Transverse colon (tissue), 4 donors: ENCODE data around the gene PADI2.

Experiments
- CTCF ChIP-seq, 5 experiments: fragments of 200-600 bp in 3 of 5; fragments of 450-650 bp in 2 of 5; sonication (generic) in 3 of 5; IDR thresholded peaks; 1 replicate in 2 of 5; 2 replicates in 3 of 5; pipeline ENCODE4 v1.5.1; 2016 to 2017; ENCODE audit warnings: antibody characterized with exemption in 5 of 5, inconsistent platforms in 3 of 5, mild to moderate bottlenecking in 2 of 5, moderate library complexity in 1 of 5
- EP300 ChIP-seq: sonication (generic); formaldehyde crosslinking; IDR thresholded peaks from one replicate; pipeline ENCODE4 v1.6.1; 2017; ENCODE audit warnings: antibody characterized with exemption, low read depth
- POLR2A ChIP-seq: fragments of 450-650 bp; IDR thresholded peaks from one replicate; pipeline ENCODE4 v1.6.1; 2016; ENCODE audit warnings: antibody characterized with exemption, mild to moderate bottlenecking, moderate library complexity
- POLR2AphosphoS5 ChIP-seq, 3 donors: sonication (generic); formaldehyde crosslinking; IDR thresholded peaks; one replicate each; pipeline ENCODE4 v1.6.1; 2016; ENCODE audit warnings: antibody characterized with exemption in 3 of 3

- TF ChIP-seq CTCF (IDR thresholded peaks at IDR 0.05) (no peak), POLR2A (no peak), POLR2AphosphoS5 (IDR thresholded peaks at IDR 0.05) (no peak), EP300 (no peak)
Observed at GRCh38 chr1:17031436-17031835, 87.8 kb downstream of the PADI2 start.
